GM12878 (cell line): ENCODE results near the gene CDC14B. TPM values are rescaled to one million over a fixed set of nuclear protein-coding genes. Genes with fewer than 3 reads are reported as not detected.

Experiments used
- ATAC-seq: fragments of 200-7000 bp; cut with Tn5 transposase; 3 replicates; pipeline ENCODE4 v1.9.1; 2020; ENCODE audit warnings: mild to moderate bottlenecking, moderate library complexity
- BruUV-seq: library from RNA; stranded (reverse); fragments of 400-500 nt; replicated peaks from 2 replicates; lab custom pipeline; 2021; lab: Mats Ljungman, UMichigan
- CTCF ChIA-PET: fragments of 300-600 bp; sonication (Branson Sonifier 250); formaldehyde crosslinking; extraction: SDS; loops from one replicate; lab custom pipeline; 2021; ENCODE audit warnings: inconsistent platforms; lab: Yijun Ruan, JAX
- POLR2A ChIA-PET: fragments of 350-600 bp; formaldehyde crosslinking; extraction: SDS; loops from one replicate; lab custom pipeline; 2021; ENCODE audit warnings: inconsistent platforms; lab: Charles Lee
- RAD21 ChIA-PET: fragments of 300-600 bp; sonication (Branson Sonifier 250); formaldehyde crosslinking; loops from one replicate; lab custom pipeline; 2023; ENCODE audit warnings: antibody characterized with exemption; ENCODE audit not compliant: unreplicated experiment; lab: Charles Lee
- SMC1A ChIA-PET: fragments of 300-600 bp; sonication (Branson Sonifier 250); formaldehyde crosslinking; loops from one replicate; lab custom pipeline; 2023; ENCODE audit not compliant: unreplicated experiment, uncharacterized antibody; lab: Charles Lee
- DNase-seq: peaks from one replicate; pipeline ENCODE4 v3.0.0-alpha.2; 2011; ENCODE audit warnings: low read depth, low spot score
- FAIRE-seq: peaks from 3 replicates; lab custom pipeline; 2011; peaks lifted over from hg19 to GRCh38; lab: Jason Lieb, UNC
- H2AFZ ChIP-seq: 2 replicates; pipeline ENCODE4 v1.6.0; 2011; ENCODE audit warnings: low read depth, low read length, control low read depth; ENCODE audit not compliant: control insufficient read depth
- H3K27ac ChIP-seq: 2 replicates; pipeline ENCODE4 v1.5.1; 2011; ENCODE audit warnings: control low read depth; ENCODE audit not compliant: control insufficient read depth, insufficient read depth
- H3K27me3 ChIP-seq, 2 experiments: replicated peaks in 1 of 2; 2 replicates each; pipeline versions ENCODE4 v1.6.0 to v1.6.1; 2011; ENCODE audit warnings: low read length in 1 of 2; ENCODE audit not compliant: control insufficient read depth in 2 of 2, insufficient read depth in 2 of 2
- H3K36me3 ChIP-seq, 2 experiments: 2 replicates each; pipeline ENCODE4 v1.5.1; 2011; ENCODE audit warnings: low read length in 1 of 2; ENCODE audit not compliant: control insufficient read depth in 2 of 2, insufficient read depth in 2 of 2
- H3K4me1 ChIP-seq: 2 replicates; pipeline ENCODE4 v1.6.1; 2011; ENCODE audit warnings: mild to moderate bottlenecking, low read length, moderate library complexity, mixed read lengths; ENCODE audit not compliant: control insufficient read depth, insufficient read depth
- H3K4me2 ChIP-seq: 2 replicates; pipeline ENCODE4 v1.6.0; 2011; ENCODE audit warnings: control low read depth; ENCODE audit not compliant: control insufficient read depth, insufficient read depth
- H3K4me3 ChIP-seq: fragments of 200-600 bp; sonication (generic); 2 replicates; pipeline ENCODE4 v1.5.1; 2016
- H3K79me2 ChIP-seq: 2 replicates; pipeline ENCODE4 v1.6.0; 2011; ENCODE audit warnings: low read length; ENCODE audit not compliant: control insufficient read depth, insufficient read depth
- H3K9ac ChIP-seq: 2 replicates; pipeline ENCODE4 v1.8.0; 2011; ENCODE audit warnings: low read length, control low read depth, mixed read lengths; ENCODE audit not compliant: control insufficient read depth, insufficient read depth
- H3K9me3 ChIP-seq: replicated peaks from 3 replicates; pipeline ENCODE4 v1.5.1; 2011; ENCODE audit warnings: mild to moderate bottlenecking, low read length; ENCODE audit not compliant: control insufficient read depth, insufficient read depth
- H4K20me1 ChIP-seq: 2 replicates; pipeline ENCODE4 v1.6.0; 2011; ENCODE audit not compliant: control insufficient read depth, insufficient read depth
- IKZF2 ChIP-seq, 2 experiments: fragments of 450-650 bp; IDR thresholded peaks; 2 replicates each; pipeline ENCODE4 v1.6.1; 2017; ENCODE audit warnings: mild to moderate bottlenecking in 2 of 2, moderate library complexity in 2 of 2
- NFYA ChIP-seq: IDR thresholded peaks from 2 replicates; pipeline ENCODE4 v1.6.1; 2011; ENCODE audit warnings: low read depth, mild to moderate bottlenecking, low read length, improper control_type of control experiment, borderline replicate concordance
- PAX8 ChIP-seq: fragments of 450-650 bp; IDR thresholded peaks from 2 replicates; pipeline ENCODE4 v1.6.1; 2017; ENCODE audit warnings: mild to moderate bottlenecking, moderate library complexity
- RELA ChIP-seq: fragments of 450-650 bp; IDR thresholded peaks from 2 replicates; pipeline ENCODE4 v1.8.0; 2014; ENCODE audit warnings: borderline replicate concordance; ENCODE audit not compliant: partially characterized antibody
- SKIL ChIP-seq: fragments of 450-650 bp; IDR thresholded peaks from 2 replicates; pipeline ENCODE4 v1.6.1; 2017; ENCODE audit warnings: mild to moderate bottlenecking, low read depth, inconsistent platforms; ENCODE audit not compliant: poor library complexity, severe bottlenecking
- TCF12 ChIP-seq: IDR thresholded peaks from 2 replicates; pipeline ENCODE4 v1.6.1; 2011; ENCODE audit warnings: low read depth, mild to moderate bottlenecking, low read length
- ZNF207 ChIP-seq: fragments of 450-650 bp; IDR thresholded peaks from 2 replicates; pipeline ENCODE4 v1.6.1; 2014; ENCODE audit warnings: antibody characterized with exemption, mild to moderate bottlenecking, borderline replicate concordance
- ZNF217 ChIP-seq: fragments of 450-650 bp; IDR thresholded peaks from 2 replicates; pipeline ENCODE4 v1.6.1; 2017; ENCODE audit warnings: antibody characterized with exemption, mild to moderate bottlenecking
- ZNF687 ChIP-seq: fragments of 450-650 bp; IDR thresholded peaks from 2 replicates; pipeline ENCODE4 v1.6.1; 2017; ENCODE audit warnings: mild to moderate bottlenecking, moderate library complexity
- ZZZ3 ChIP-seq: IDR thresholded peaks from 2 replicates; pipeline ENCODE4 v1.6.1; 2011; ENCODE audit warnings: low read depth; ENCODE audit not compliant: control insufficient read depth, insufficient read length
- WGBS: methylation state at CpG from one replicate; pipeline ENCODE4 v1.1.6; 2016; ENCODE audit warnings: low lambda C conversion rate; ENCODE audit not compliant: insufficient replicate concordance, insufficient coverage; ENCODE audit errors: missing lambda C conversion rate; 5-methylcytosine and 5-hydroxymethylcytosine counted together
- in situ Hi-C: fragments of 300-500 bp; cut with MboI; formaldehyde crosslinking; loops from 9 replicates; pipeline ENCODE4 v1.14.3; 2018; ENCODE audit warnings: mixed read lengths
- intact Hi-C: fragments of 100-400 bp; cut with micrococcal nuclease; formaldehyde crosslinking; loops from one replicate; pipeline ENCODE4 v1.14.2; 2022; ENCODE audit not compliant: unreplicated experiment
- polyA plus RNA-seq, 11 experiments: library from polyadenylated mRNA; depleted of rRNA in 4 of 11; unstranded in 6 of 11; stranded (reverse) in 5 of 11; fragments of >200 nt; fragmentation: Nextera tagmentation in 4 of 11; fragmentation: Illumina TruSeq in 1 of 11; extraction: Ambion mirVana in 4 of 11; extraction: Trizol in 1 of 11; gene quantifications; 1 replicate in 1 of 11; 2 replicates in 10 of 11; pipeline versions ENCODE4 v1.2.1 to v1.2.3, GENCODE V29; 2011 to 2016; ENCODE audit warnings: inconsistent platforms in 2 of 11, missing spikeins in 2 of 11, low read depth in 1 of 11
- total RNA-seq, 4 experiments: library from RNA; depleted of rRNA in 3 of 4; stranded (reverse); fragments of >200 nt in 3 of 4; fragmentation: Illumina TruSeq in 1 of 4; extraction: Trizol in 1 of 4; gene quantifications; 2 replicates each; pipeline versions ENCODE4 v1.2.1 to v1.2.3, GENCODE V29; 2013 to 2021
- TF ChIP-seq, protein P1 (sequence below): IDR thresholded peaks from 2 replicates; pipeline ENCODE4 v1.6.1; 2011; ENCODE audit warnings: borderline replicate concordance, low read depth, mild to moderate bottlenecking, moderate library complexity, low read length; ENCODE audit not compliant: insufficient read depth, poor library complexity, severe bottlenecking

Gene CDC14B
- total and polyA plus RNA-seq, 10 of the 15 experiments (the other 5 are each of a cell fraction or from before 2014, with no cell fraction given), result 3.7 to 11.7 (median 6.2) TPM

DNA sequence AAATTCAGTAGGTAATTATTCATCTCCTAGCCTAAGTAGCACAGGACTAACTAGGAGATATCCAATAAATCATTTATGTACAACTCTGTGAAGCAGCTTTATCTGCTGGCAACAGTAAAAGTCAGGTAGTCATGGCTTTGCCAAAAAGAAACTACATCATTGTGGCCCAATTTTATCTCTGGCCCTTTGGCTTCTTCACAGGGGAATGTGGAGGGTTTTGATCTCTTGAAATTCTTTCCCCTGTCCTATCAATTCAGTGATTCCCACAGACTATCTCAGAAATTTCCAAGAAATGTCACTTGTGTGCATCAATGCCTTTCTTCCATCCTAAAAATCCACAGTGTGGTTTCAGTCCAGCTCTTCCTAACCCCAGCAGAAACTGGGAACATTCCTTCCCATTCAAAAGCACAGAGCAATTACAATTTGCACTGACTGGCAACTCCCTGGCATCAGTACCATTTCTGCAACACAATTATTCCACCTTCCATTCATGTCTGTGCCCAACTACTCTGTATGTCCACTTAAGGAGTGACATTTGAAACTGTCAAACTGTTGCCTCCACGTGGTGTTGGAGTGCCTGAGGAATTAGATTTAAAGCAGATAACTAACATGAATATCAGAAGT lies 6.6 kb downstream of the CDC14B start (continued):
- TF ChIP-seq, protein P1, sequence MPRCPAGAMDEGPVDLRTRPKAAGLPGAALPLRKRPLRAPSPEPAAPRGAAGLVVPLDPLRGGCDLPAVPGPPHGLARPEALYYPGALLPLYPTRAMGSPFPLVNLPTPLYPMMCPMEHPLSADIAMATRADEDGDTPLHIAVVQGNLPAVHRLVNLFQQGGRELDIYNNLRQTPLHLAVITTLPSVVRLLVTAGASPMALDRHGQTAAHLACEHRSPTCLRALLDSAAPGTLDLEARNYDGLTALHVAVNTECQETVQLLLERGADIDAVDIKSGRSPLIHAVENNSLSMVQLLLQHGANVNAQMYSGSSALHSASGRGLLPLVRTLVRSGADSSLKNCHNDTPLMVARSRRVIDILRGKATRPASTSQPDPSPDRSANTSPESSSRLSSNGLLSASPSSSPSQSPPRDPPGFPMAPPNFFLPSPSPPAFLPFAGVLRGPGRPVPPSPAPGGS, result no peak
- TF ChIP-seq TCF12 (no peak), NFYA (no peak), IKZF2 (IDR thresholded peaks at IDR 0.05) (no peak), ZZZ3 (no peak), PAX8 (no peak), ZNF217 (no peak), ZNF207 (no peak), RELA (no peak)
- TF ChIP-seq, all 136 proteins: peak for 0

DNA sequence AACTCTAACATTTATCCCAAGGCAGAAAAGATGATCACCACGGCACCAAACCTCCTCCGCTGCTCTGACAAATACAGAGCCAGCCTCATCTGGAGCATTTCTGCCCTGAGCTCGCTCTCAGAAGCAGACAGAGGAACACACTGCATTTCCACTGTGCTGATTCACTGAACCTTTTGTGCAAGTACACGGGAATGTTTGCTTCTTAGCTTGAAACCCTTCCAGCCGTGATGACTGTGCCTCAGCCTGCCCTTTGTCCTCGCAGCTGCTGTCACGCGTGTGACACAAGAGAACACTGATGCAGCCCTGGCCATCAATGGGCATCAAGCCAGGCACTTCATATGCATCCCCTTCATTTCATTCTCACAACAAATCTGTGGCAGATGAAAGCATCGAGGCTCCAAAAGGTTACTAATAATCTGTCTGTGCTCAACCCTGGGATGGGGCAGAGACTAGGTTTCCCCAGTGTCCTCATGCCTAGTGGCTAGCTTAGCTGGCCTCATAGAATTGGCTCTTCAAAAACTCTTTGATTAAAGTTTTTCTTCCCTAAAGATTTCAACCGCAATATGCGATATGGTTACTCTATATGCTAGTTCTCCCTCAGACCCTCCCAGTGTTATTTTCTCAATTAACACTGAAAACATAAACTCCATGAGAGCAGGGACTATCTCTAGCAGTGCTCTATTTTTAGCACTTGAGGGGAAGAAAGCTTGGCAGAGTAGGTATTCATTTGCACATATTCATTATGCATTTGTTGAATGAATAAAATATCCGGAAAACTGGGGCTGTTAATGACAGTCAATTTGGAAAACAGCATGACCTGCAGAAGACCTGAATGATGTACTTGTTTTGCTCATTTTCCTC lies 7.3 kb downstream of the CDC14B start:
- H3K79me2 ChIP-seq, result no peaks in the 10 kb centered on the region
- ChIA-PET POLR2A (no interaction called here), SMC1A (interaction anchor here (0.6 kb wide), 1 partner anchor 270 kb away, joined by 4 read pairs; no protein-coding TSS in a partner anchor), CTCF (no interaction called here), RAD21 (no interaction called here)
- in situ Hi-C loops (no loop called here), intact Hi-C loops (no loop called here)
- H3K4me3 ChIP-seq, result no peak overlapping the region
- H3K4me1 ChIP-seq, result no peaks in the 10 kb centered on the region
- ATAC-seq, result no peak
- no peak overlapping the region for H2AFZ ChIP-seq
- no peaks in the 10 kb centered on the region for H3K9me3 ChIP-seq
- no peaks in the 10 kb centered on the region for H3K36me3 ChIP-seq
- H4K20me1 ChIP-seq, result no peaks in the 10 kb centered on the region
- no peak overlapping the region for H3K27ac ChIP-seq
- no peak for FAIRE-seq
- no peak for DNase-seq
- 32% methylated on average over 12 of the region's 12 CpGs for WGBS
- H3K27me3 ChIP-seq, result peaks cover 0 to 2% of the 10 kb centered on the region in 2 experiments; a peak in 2 of 4 replicates
- no peak overlapping the region for H3K4me2 ChIP-seq
- H3K9ac ChIP-seq, result no peak overlapping the region
- BruUV-seq, result no TSS peak
- no peak for TF ChIP-seq ZNF687
- no peak for TF ChIP-seq ZZZ3
- TF ChIP-seq SKIL, result no peak
